ENCODE measurements around the gene FBRS.

The FBRS gene

GRCh38 chr16:30637944-30638343, 20.3 kb upstream of the FBRS start:
- Histone ChIP-seq H3K56ac (ENCODE audit: low read length) (no peak overlapping the region), H2AK5ac (ENCODE audit: low read length) (no peak overlapping the region), H3K23ac (ENCODE audit: low read length) (no peak overlapping the region), H3K4me1 (ENCODE audit: control insufficient read depth, low read depth, low read length) (no peaks in the 10 kb centered on the region), H3K4me2 (ENCODE audit: low read length) (no peak overlapping the region), H2BK15ac (replicated peaks; ENCODE audit: low read depth) (no peak overlapping the region), H3K27ac (ENCODE audit: low read depth, low read length) (no peak overlapping the region), H4K8ac (ENCODE audit: low read depth, low read length) (no peak overlapping the region), H4K5ac (ENCODE audit: low read length) (no peak overlapping the region), H3K79me2 (ENCODE audit: control insufficient read depth, insufficient read depth, low read length) (no peaks in the 10 kb centered on the region), H3K27me3 (ENCODE audit: insufficient read depth, low read length, poor library complexity) (no peaks in the 10 kb centered on the region), H3K9ac (ENCODE audit: low read length) (no peak overlapping the region), H3K4ac (ENCODE audit: low read depth, low read length) (no peak overlapping the region), H2BK5ac (ENCODE audit: low read length) (no peak overlapping the region), H3K4me3 (ENCODE audit: low read length) (no peak overlapping the region), H3K18ac (ENCODE audit: low read length) (no peak overlapping the region), H3K79me1 (ENCODE audit: low read length) (no peaks in the 10 kb centered on the region), H3K36me3 (ENCODE audit: control insufficient read depth, insufficient read depth, low read length) (no peaks in the 10 kb centered on the region), H2BK120ac (ENCODE audit: low read depth, low read length) (no peak overlapping the region)
- no CpG with 5 or more reads among the region's 1 CpG for WGBS (ENCODE audit: extremely low coverage, insufficient coverage, low lambda C conversion rate)
- peak; percentile 74 for DNase-seq

DNA sequence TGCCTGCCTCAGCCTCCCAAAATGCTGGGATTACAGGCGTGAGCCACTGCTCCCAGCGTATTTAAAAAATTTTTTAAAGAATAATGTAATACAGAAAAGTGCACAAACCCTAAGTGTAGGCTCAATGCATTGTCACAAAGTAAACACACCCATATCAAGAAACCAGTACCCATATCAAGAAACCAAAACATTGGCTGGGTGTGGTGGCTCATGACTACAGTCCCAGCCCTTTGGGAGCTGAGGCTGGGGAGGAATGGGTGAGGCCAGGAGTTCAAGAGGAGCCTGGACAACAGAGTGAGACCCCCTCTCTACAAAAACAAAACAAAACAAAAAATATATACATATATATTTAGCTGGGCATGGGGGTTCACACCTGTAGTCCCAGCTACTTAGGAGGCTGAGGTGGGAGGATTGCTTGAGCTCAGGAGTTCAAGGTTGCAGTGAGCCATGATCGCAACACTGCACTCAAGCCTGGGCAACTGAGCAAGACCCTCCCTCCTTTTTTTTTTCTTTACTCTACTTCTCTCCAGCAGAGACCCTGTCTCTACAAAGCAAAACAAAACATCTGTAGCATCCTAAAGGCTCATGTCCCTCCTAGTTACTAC, 16.8 kb upstream of the FBRS start:
- Histone ChIP-seq H3K4ac (ENCODE audit: low read depth, low read length) (no peak overlapping the region), H3K18ac (ENCODE audit: low read length) (no peak overlapping the region), H2BK15ac (replicated peaks; ENCODE audit: low read depth) (no peak overlapping the region), H2BK5ac (ENCODE audit: low read length) (no peak overlapping the region), H3K4me1 (ENCODE audit: control insufficient read depth, low read depth, low read length) (no peaks in the 10 kb centered on the region), H3K23ac (ENCODE audit: low read length) (no peak overlapping the region), H3K27ac (ENCODE audit: low read depth, low read length) (no peak overlapping the region), H4K5ac (ENCODE audit: low read length) (no peak overlapping the region), H3K56ac (ENCODE audit: low read length) (no peak overlapping the region), H2BK120ac (ENCODE audit: low read depth, low read length) (no peak overlapping the region), H3K9ac (ENCODE audit: low read length) (no peak overlapping the region), H3K79me1 (ENCODE audit: low read length) (no peaks in the 10 kb centered on the region), H3K4me2 (ENCODE audit: low read length) (no peak overlapping the region), H3K36me3 (ENCODE audit: control insufficient read depth, insufficient read depth, low read length) (no peaks in the 10 kb centered on the region), H4K8ac (ENCODE audit: low read depth, low read length) (no peak overlapping the region), H3K79me2 (ENCODE audit: control insufficient read depth, insufficient read depth, low read length) (no peaks in the 10 kb centered on the region), H3K27me3 (ENCODE audit: insufficient read depth, low read length, poor library complexity) (no peaks in the 10 kb centered on the region), H2AK5ac (ENCODE audit: low read length) (no peak overlapping the region), H3K4me3 (ENCODE audit: low read length) (no peak overlapping the region)
- DNase-seq: no peak
- WGBS (ENCODE audit: extremely low coverage, insufficient coverage, low lambda C conversion rate): no CpG with 5 or more reads among the region's 3 CpGs

GRCh38 chr16:30644334-30644830, 13.8 kb upstream of the FBRS start:
- H3K4me3 ChIP-seq (ENCODE audit: low read length): no peak overlapping the region
- H3K79me1 ChIP-seq (ENCODE audit: low read length): no peaks in the 10 kb centered on the region
- H4K5ac ChIP-seq (ENCODE audit: low read length): no peak overlapping the region
- H2BK5ac ChIP-seq (ENCODE audit: low read length): no peak overlapping the region
- no peak overlapping the region for H3K4me2 ChIP-seq (ENCODE audit: low read length)
- no peak overlapping the region for H3K27ac ChIP-seq (ENCODE audit: low read depth, low read length)
- no peaks in the 10 kb centered on the region for H3K4me1 ChIP-seq (ENCODE audit: control insufficient read depth, low read depth, low read length)
- no peak overlapping the region for H2BK15ac ChIP-seq (replicated peaks; ENCODE audit: low read depth)
- no peak overlapping the region for H3K23ac ChIP-seq (ENCODE audit: low read length)
- no peaks in the 10 kb centered on the region for H3K79me2 ChIP-seq (ENCODE audit: control insufficient read depth, insufficient read depth, low read length)
- H3K4ac ChIP-seq (ENCODE audit: low read depth, low read length): no peak overlapping the region
- no peak for DNase-seq
- H3K36me3 ChIP-seq (ENCODE audit: control insufficient read depth, insufficient read depth, low read length): no peaks in the 10 kb centered on the region
- H4K8ac ChIP-seq (ENCODE audit: low read depth, low read length): no peak overlapping the region
- H2AK5ac ChIP-seq (ENCODE audit: low read length): no peak overlapping the region
- H3K18ac ChIP-seq (ENCODE audit: low read length): no peak overlapping the region
- H3K56ac ChIP-seq (ENCODE audit: low read length): no peak overlapping the region
- no CpG with 5 or more reads among the region's 4 CpGs for WGBS (ENCODE audit: extremely low coverage, insufficient coverage, low lambda C conversion rate)
- H3K9ac ChIP-seq (ENCODE audit: low read length): no peak overlapping the region
- H2BK120ac ChIP-seq (ENCODE audit: low read depth, low read length): no peak overlapping the region
- H3K27me3 ChIP-seq (ENCODE audit: insufficient read depth, low read length, poor library complexity): no peaks in the 10 kb centered on the region

DNA sequence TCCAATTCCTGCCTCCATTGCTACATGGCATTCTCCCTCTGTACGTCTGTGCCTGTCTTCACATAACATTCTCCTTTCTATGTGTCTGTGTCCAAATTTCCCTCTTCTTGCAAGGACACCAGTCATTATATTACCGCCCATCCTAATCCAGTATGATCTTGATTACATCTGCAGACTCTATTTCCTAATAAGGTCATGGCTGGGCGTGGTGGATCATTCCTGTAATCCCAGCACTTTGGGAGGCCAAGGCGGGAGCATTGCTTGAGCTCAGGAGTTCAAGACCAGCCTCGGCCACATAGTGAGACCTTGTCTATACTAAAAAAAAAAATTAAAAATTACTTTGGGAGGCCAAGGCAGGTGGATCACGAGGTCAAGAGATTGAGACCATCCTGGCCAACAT, 12.5 kb upstream of the FBRS start:
- Histone ChIP-seq H3K56ac (ENCODE audit: low read length) (no peak overlapping the region), H3K79me2 (ENCODE audit: control insufficient read depth, insufficient read depth, low read length) (no peaks in the 10 kb centered on the region), H2BK120ac (ENCODE audit: low read depth, low read length) (no peak overlapping the region), H3K4ac (ENCODE audit: low read depth, low read length) (no peak overlapping the region), H3K4me3 (ENCODE audit: low read length) (no peak overlapping the region), H3K23ac (ENCODE audit: low read length) (no peak overlapping the region), H4K8ac (ENCODE audit: low read depth, low read length) (no peak overlapping the region), H3K4me2 (ENCODE audit: low read length) (no peak overlapping the region), H3K36me3 (ENCODE audit: control insufficient read depth, insufficient read depth, low read length) (no peaks in the 10 kb centered on the region), H3K27me3 (ENCODE audit: insufficient read depth, low read length, poor library complexity) (no peaks in the 10 kb centered on the region), H3K79me1 (ENCODE audit: low read length) (no peaks in the 10 kb centered on the region), H2AK5ac (ENCODE audit: low read length) (no peak overlapping the region), H3K9ac (ENCODE audit: low read length) (no peak overlapping the region), H3K27ac (ENCODE audit: low read depth, low read length) (no peak overlapping the region), H2BK5ac (ENCODE audit: low read length) (no peak overlapping the region), H3K4me1 (ENCODE audit: control insufficient read depth, low read depth, low read length) (no peaks in the 10 kb centered on the region), H4K5ac (ENCODE audit: low read length) (no peak overlapping the region), H3K18ac (ENCODE audit: low read length) (no peak overlapping the region), H2BK15ac (replicated peaks; ENCODE audit: low read depth) (no peak overlapping the region)
- no CpG with 5 or more reads among the region's 6 CpGs for WGBS (ENCODE audit: extremely low coverage, insufficient coverage, low lambda C conversion rate)
- DNase-seq: no peak

GRCh38 chr16:30647274-30647571, 11.0 kb upstream of the FBRS start:
- H4K5ac ChIP-seq (ENCODE audit: low read length): no peak overlapping the region
- H2BK5ac ChIP-seq (ENCODE audit: low read length): no peak overlapping the region
- no peak overlapping the region for H3K4ac ChIP-seq (ENCODE audit: low read depth, low read length)
- no peak overlapping the region for H3K56ac ChIP-seq (ENCODE audit: low read length)
- peaks cover 2% of the 10 kb centered on the region for H3K4me1 ChIP-seq (ENCODE audit: control insufficient read depth, low read depth, low read length)
- no peak overlapping the region for H3K27ac ChIP-seq (ENCODE audit: low read depth, low read length)
- H3K27me3 ChIP-seq (ENCODE audit: insufficient read depth, low read length, poor library complexity): no peaks in the 10 kb centered on the region
- no peak overlapping the region for H3K4me2 ChIP-seq (ENCODE audit: low read length)
- H3K79me1 ChIP-seq (ENCODE audit: low read length): no peaks in the 10 kb centered on the region
- no peak overlapping the region for H4K8ac ChIP-seq (ENCODE audit: low read depth, low read length)
- H2AK5ac ChIP-seq (ENCODE audit: low read length): no peak overlapping the region
- no peak overlapping the region for H2BK120ac ChIP-seq (ENCODE audit: low read depth, low read length)
- no peak overlapping the region for H3K23ac ChIP-seq (ENCODE audit: low read length)
- no peak overlapping the region for H2BK15ac ChIP-seq (replicated peaks; ENCODE audit: low read depth)
- DNase-seq: no peak
- no peak overlapping the region for H3K9ac ChIP-seq (ENCODE audit: low read length)
- H3K4me3 ChIP-seq (ENCODE audit: low read length): no peak overlapping the region
- no peaks in the 10 kb centered on the region for H3K36me3 ChIP-seq (ENCODE audit: control insufficient read depth, insufficient read depth, low read length)
- H3K18ac ChIP-seq (ENCODE audit: low read length): no peak overlapping the region
- no CpG with 5 or more reads among the region's 1 CpG for WGBS (ENCODE audit: extremely low coverage, insufficient coverage, low lambda C conversion rate)
- no peaks in the 10 kb centered on the region for H3K79me2 ChIP-seq (ENCODE audit: control insufficient read depth, insufficient read depth, low read length)

- no peak overlapping the region for H2BK15ac ChIP-seq (replicated peaks; ENCODE audit: low read depth)
- H3K4ac ChIP-seq (ENCODE audit: low read depth, low read length): peak overlapping the region; percentile 26
- no peak overlapping the region for H2BK5ac ChIP-seq (ENCODE audit: low read length)
- H2BK120ac ChIP-seq (ENCODE audit: low read depth, low read length): no peak overlapping the region
- no peak overlapping the region for H4K5ac ChIP-seq (ENCODE audit: low read length)
- peak overlapping the region; percentile 25 for H3K56ac ChIP-seq (ENCODE audit: low read length)
- H3K18ac ChIP-seq (ENCODE audit: low read length): peak overlapping the region; percentile 2
- H3K36me3 ChIP-seq (ENCODE audit: control insufficient read depth, insufficient read depth, low read length): no peaks in the 10 kb centered on the region
- H3K4me2 ChIP-seq (ENCODE audit: low read length): no peak overlapping the region
- no peak overlapping the region for H4K8ac ChIP-seq (ENCODE audit: low read depth, low read length)
- DNase-seq: no peak
- no peak overlapping the region for H3K27ac ChIP-seq (ENCODE audit: low read depth, low read length)
- no peaks in the 10 kb centered on the region for H3K27me3 ChIP-seq (ENCODE audit: insufficient read depth, low read length, poor library complexity)
- H3K4me3 ChIP-seq (ENCODE audit: low read length): no peak overlapping the region
- H3K23ac ChIP-seq (ENCODE audit: low read length): no peak overlapping the region
- H3K4me1 ChIP-seq (ENCODE audit: control insufficient read depth, low read depth, low read length): peaks cover 2% of the 10 kb centered on the region
- no peaks in the 10 kb centered on the region for H3K79me1 ChIP-seq (ENCODE audit: low read length)
- peak overlapping the region; percentile 28 for H3K9ac ChIP-seq (ENCODE audit: low read length)
- H3K79me2 ChIP-seq (ENCODE audit: control insufficient read depth, insufficient read depth, low read length): no peaks in the 10 kb centered on the region
- H2AK5ac ChIP-seq (ENCODE audit: low read length): peak overlapping the region; percentile 58
- no CpG with 5 or more reads among the region's 22 CpGs for WGBS (ENCODE audit: extremely low coverage, insufficient coverage, low lambda C conversion rate)
These were observed 8.4 kb upstream of the FBRS start for GRCh38 chr16:30649725-30650368.

All from mesendoderm (in vitro differentiated cells).